HG03159 (cell line): ENCODE measurements around the gene SSX3.
"Not testable (repeated sequence)": the region's sequence is repeated elsewhere in the genome, so short reads cannot be mapped to it uniquely, and the experiment has no call there.

Experiments
- ATAC-seq: cut with Tn5 transposase; IDR thresholded peaks from one replicate; pipeline ENCODE4 v1.9.1; 2021; ENCODE audit warnings: mild to moderate bottlenecking, moderate library complexity; ENCODE audit not compliant: unreplicated experiment

SSX3 gene, protein sequence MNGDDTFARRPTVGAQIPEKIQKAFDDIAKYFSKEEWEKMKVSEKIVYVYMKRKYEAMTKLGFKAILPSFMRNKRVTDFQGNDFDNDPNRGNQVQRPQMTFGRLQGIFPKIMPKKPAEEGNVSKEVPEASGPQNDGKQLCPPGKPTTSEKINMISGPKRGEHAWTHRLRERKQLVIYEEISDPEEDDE

GRCh38 chrX:48356315-48357094 lies at the start of gene SSX3:
Gene SSX3 (minus strand): TSS chrX:48356703. CDS start chrX:48355249, 1,454 bp downstream.
- not testable (repeated sequence) for ATAC-seq

DNA sequence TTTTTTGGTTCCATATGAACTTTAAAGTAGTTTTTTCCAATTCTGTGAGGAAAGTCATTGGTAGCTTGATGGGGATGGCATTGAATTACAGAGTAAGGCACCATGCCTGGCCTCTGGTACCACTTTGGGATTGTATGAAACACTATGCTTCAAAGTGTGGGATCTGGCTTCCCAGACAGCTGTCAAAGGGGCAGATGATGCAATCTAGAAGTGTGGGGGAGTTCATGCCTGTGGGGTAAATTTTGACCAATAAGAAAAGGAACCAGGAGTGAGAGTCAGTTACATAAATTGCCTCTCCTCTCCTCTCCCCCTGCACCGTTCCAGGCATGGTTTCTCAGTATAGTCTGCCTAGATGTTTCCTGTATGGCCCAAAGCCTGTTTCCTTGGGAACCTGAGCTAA lies 41.3 kb upstream of the SSX3 start:
- ATAC-seq = not testable (repeated sequence)

GRCh38 chrX:48396931-48397330 lies 40.4 kb upstream of the SSX3 start:
- not testable (repeated sequence) for ATAC-seq

DNA sequence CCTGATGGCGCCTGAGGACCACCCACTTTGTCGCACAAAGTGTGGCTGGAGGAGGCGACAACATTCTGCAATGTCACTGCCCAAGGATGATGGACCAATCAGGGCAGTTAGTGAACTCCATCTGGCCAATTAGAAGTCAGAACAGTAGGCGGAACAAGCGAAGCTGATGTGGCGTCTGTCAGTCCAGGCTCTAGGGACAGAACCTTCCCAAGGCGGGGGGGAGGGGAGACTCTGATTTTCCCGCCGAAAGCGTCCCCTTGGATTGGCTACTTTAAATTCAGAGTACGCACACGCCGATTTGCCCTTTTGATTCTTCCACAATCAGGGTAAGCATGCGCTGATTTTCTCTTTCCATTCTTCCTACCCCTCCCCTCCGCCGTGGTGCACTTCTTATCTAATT lies 26.7 kb upstream of the SSX3 start, which contains the start of gene SSX4:
TSS of gene SSX4 (plus strand) at position 301 of the 400 bp plus-strand sequence. CDS start 515 bp downstream, outside the sequence.
- not testable (repeated sequence) for ATAC-seq

- ATAC-seq = not testable (repeated sequence)
Observed at GRCh38 chrX:48370408-48370807, 13.9 kb upstream of the SSX3 start.

DNA sequence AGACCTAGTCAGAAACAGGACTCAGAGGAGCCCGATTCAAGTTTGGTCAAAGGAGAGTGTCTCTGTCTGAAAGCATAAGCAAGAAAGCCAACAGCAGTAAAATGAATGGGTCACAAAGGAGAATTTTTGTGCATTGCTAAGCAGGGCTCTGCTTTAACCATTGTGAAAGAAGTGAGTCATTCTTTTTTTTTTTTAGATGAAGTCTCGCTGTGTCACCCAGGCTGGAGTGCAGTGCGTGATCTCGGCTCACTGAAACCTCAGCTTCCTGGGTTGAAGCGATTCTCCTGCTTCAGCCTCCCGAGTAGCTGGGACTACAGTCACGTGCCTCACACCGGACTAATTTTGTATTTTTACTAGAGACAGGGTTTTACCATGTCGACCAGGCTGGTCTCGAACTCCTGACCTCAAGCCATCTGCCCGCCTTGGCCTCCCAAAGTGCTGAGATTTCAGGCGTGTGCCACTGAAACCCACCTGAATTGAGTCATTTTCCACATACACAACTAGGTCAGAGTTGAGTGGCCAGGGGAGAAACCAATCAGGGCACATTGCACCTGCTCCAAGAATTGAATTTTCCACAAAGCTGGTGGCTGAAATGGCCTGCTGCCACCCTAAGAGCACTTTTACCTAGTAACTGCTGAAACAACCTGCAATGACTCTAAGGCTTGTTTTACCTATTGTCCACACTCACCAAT lies 11.4 kb upstream of the SSX3 start:
- ATAC-seq = not testable (repeated sequence)

DNA sequence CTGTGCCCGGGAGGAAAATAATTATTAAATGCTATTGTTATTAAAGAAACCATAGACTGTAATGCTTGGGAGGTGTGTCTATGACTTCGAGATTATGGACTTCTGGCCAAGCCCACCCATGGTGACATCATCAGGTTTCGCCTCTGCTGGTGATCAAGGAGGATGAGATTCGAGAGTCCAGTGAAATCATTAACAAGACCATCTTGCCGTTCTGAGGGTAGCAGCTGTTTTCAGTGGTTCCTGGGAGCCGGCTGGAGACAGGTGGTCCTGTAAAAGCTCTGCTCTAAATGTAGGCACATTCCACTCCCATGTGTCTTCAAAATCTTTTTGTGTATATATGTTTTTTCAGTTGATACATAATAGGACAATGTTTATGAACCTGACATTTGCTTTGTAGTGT lies 2.8 kb upstream of the SSX3 start:
- ATAC-seq = not testable (repeated sequence)

DNA sequence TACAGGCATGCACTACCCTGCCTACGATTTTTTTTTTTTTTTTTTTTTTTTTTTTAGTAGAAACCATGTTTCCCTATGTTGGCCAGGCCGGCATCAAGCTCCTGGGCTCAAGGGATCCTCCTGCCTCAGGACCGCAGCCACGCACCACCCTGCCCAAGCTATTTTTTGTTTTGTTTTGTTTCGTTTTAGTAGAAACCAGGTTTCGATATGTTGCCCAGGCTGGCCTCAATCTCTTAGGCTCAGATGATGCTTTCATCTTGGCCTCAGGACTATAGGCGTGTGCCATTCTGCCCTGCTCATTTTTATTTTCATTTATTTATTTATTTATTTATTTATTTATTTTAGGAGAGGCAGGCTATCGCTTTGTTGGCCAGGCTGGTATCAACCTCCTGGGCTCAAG lies 1.2 kb upstream of the SSX3 start:
- no peak for ATAC-seq

DNA sequence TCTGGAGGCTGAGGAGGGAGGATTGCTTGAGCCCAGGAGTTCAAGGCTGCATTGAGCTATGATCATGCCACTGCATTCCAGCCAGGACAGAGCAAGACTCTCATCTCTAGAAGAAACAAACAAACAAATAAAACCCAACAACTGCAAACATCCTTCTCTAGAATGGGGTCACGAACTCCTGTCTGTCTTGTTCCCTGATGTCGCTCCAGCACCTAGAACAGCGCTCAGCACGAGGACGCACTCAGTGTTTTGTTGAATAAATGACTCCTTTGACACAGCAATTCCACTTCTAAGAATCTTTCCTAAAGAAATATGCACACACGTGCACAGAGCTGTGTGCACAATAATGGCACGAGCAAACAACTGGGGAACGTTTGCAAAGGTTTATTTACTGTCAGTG lies 10.4 kb downstream of the SSX3 start:
- not testable (repeated sequence) for ATAC-seq

DNA sequence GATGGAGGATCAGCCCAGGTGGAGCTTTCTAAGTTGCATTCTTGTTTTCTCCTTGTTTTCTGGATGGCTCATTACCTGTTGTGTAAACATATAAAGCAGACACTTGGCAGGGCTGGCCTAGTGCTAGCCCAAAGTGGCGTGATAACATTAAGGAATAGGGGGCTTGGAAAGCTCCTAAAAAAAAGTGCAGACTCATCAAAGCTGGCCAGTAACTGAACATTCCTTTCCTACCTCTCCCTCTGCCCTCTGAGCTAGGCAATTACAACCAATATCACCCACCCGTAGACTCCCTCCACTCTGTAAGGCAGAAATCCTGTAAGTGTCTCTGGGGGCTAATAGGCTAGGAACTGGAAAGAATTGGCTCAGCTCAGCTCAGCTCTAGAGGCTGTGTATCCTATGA lies 42.5 kb downstream of the SSX3 start:
- ATAC-seq = not testable (repeated sequence)

DNA sequence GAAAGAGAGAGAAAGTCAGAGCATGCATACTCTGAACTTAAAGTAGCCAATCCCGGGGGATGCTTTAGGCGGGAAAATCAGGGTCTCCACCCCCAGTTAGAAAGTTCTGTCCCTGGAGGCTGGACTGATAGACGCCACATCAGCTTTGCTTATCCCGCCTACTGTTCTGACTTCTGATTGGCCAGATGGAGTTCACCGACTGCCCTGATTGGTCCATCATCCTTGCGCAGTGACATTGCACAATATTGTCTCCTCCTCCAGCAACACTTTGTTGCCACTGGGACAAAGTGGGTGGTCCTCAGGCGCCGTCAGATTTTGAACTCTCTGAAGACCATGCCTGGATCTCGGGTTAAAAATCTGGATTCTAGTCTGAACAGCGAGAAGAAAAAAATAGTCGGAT lies 50.3 kb downstream of the SSX3 start:
- no peak for ATAC-seq
